Activated naive CD4-positive, alpha-beta T cell treated with anti-CD3 and anti-CD28 coated beads, Interleukin-2, amount 10 ng/mL, durations not matched to agents 7 days and 5 days (primary cell): ENCODE results near the gene TTC3.
A peak's percentile ranks its signal among the peaks of the same experiment; 100 is the strongest.

Source experiments
- CTCF ChIA-PET: fragments of 350-600 bp; sonication (Branson Sonifier 250); formaldehyde crosslinking; loops from one replicate; lab custom pipeline; 2021; ENCODE audit warnings: antibody characterized with exemption; lab: Charles Lee
- DNase-seq: peaks from one replicate; pipeline ENCODE4 v3.0.0-alpha.2; 2020
- H3K27ac Mint-ChIP-seq: one replicate; pipeline ENCODE4 v1.8.0; 2021; ENCODE audit warnings: mild to moderate bottlenecking, moderate library complexity, mixed read lengths
- H3K27me3 Mint-ChIP-seq: one replicate; pipeline ENCODE4 v1.8.0; 2021; ENCODE audit warnings: mild to moderate bottlenecking, mixed read lengths
- H3K36me3 Mint-ChIP-seq: one replicate; pipeline ENCODE4 v1.8.0; 2021; ENCODE audit warnings: mixed read lengths
- H3K4me1 Mint-ChIP-seq: one replicate; pipeline ENCODE4 v1.8.0; 2021; ENCODE audit warnings: mixed read lengths
- H3K4me3 Mint-ChIP-seq: one replicate; pipeline ENCODE4 v1.8.0; 2021; ENCODE audit warnings: mild to moderate bottlenecking, moderate library complexity, mixed read lengths
- H3K9me3 Mint-ChIP-seq: one replicate; pipeline ENCODE4 v1.8.0; 2021; ENCODE audit warnings: mixed read lengths

The TTC3 gene

DNA sequence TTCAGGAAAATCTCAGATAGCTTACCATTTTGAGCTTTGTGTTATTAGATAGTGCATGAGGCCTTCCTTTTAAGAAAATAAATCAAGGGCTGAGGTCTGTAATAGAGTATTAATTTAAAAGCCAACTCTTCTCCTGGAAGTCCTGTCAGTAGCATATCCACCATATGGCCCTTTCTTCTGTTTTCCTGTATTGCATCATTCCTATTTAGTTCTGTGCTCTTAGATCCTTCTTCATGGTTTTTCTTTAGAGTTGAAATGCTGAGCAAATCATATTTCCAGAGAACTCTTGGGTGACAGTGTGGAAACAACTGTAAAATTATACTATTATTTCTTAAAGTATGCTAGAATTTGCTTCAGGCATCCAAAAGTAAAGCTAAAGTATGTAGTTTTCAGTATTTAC lies 91.7 kb downstream of the TTC3 start:
- Mint-ChIP-seq H3K4me1 (no peaks in the 10 kb centered on the region), H3K27ac (no peak overlapping the region), H3K36me3 (peaks cover 22% of the 10 kb centered on the region), H3K4me3 (no peak overlapping the region), H3K27me3 (no peaks in the 10 kb centered on the region), H3K9me3 (no peaks in the 10 kb centered on the region)
- no peak for DNase-seq
- CTCF ChIA-PET = no interaction called here

DNA sequence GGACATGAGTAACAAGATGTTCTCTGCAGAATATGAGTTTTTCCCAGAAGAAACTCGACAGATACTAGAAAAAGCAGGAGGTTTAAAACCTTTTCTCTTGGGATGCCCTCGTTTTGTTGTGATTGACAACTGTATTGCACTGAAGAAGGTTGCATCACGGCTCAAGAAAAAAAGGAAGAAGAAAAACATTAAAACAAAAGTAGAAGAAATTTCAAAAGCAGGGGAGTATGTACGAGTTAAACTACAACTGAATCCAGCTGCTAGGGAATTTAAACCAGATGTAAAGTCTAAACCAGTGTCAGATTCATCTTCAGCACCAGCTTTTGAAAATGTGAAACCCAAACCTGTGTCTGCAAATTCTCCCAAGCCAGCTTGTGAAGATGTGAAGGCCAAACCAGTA lies 92.5 kb downstream of the TTC3 start:
- H3K27me3 Mint-ChIP-seq = no peaks in the 10 kb centered on the region
- CTCF ChIA-PET = interaction anchor here (1.1 to 1.5 kb wide), 3 partner anchors 10 to 461 kb away, joined by 3 to 4 read pairs (median 3); no protein-coding TSS in a partner anchor
- H3K27ac Mint-ChIP-seq = no peak overlapping the region
- peaks cover 21% of the 10 kb centered on the region for H3K36me3 Mint-ChIP-seq
- no peak overlapping the region for H3K4me3 Mint-ChIP-seq
- no peaks in the 10 kb centered on the region for H3K9me3 Mint-ChIP-seq
- DNase-seq = no peak
- no peaks in the 10 kb centered on the region for H3K4me1 Mint-ChIP-seq

DNA sequence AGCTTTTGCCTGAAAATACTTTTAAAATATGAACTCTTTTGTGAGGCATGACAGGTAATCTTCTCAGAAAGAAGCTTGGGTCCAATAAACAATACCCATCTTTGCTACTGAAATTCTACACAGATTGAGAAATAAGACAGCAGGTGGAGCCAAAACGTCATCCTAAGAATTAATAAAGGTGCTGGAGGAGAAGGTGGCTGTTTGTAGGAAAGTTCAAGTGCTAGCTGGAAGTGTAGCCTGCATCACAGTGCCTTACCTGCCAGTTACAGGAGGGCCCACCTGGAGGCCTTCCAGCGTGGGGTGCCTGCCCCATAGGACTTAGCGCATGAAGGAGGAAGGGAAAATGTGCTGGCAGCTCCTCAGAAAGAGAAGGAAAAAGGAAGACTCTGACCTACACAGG lies 93.7 kb downstream of the TTC3 start:
- Mint-ChIP-seq H3K27ac (no peak overlapping the region), H3K27me3 (no peaks in the 10 kb centered on the region), H3K4me1 (no peaks in the 10 kb centered on the region), H3K9me3 (no peaks in the 10 kb centered on the region), H3K4me3 (no peak overlapping the region), H3K36me3 (peaks cover 16% of the 10 kb centered on the region)
- DNase-seq = peak; percentile 32
- CTCF ChIA-PET = interaction anchor here (0.8 to 2.5 kb wide), 15 partner anchors 9 to 476 kb away, joined by 3 to 9 read pairs (median 3); no protein-coding TSS in a partner anchor

DNA sequence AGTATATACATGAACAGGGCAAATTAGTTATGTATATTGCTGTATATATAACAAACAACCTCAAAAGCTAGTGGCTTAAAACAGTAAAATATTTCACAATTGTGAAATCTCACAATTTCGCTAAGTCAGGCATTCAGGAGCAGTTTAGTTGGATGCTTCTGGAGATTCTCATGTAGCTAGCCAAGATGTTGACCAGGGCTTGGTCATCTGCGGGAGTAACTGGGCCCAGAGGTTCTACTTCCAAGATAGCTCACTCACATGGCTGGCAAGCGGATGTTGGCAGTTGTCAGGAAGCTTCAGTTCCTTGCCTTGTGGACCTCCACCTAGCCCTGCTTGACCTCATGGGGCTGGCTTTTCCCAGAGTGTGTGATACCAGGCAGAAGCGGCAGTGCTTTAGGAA lies 95.6 kb downstream of the TTC3 start:
- H3K27me3 Mint-ChIP-seq = no peaks in the 10 kb centered on the region
- no peak overlapping the region for H3K4me3 Mint-ChIP-seq
- no peaks in the 10 kb centered on the region for H3K9me3 Mint-ChIP-seq
- CTCF ChIA-PET = interaction anchor here (1.1 to 2.5 kb wide), 2 partner anchors 16 to 296 kb away, joined by 3 to 7 read pairs; no protein-coding TSS in a partner anchor
- H3K4me1 Mint-ChIP-seq = no peaks in the 10 kb centered on the region
- H3K36me3 Mint-ChIP-seq = peaks cover 26% of the 10 kb centered on the region
- DNase-seq = no peak
- H3K27ac Mint-ChIP-seq = no peak overlapping the region

GRCh38 chr21:37172646-37173045 lies 99.6 kb downstream of the TTC3 start:
- Mint-ChIP-seq H3K36me3 (peaks cover 41% of the 10 kb centered on the region), H3K4me3 (no peak overlapping the region), H3K27me3 (no peaks in the 10 kb centered on the region), H3K9me3 (no peaks in the 10 kb centered on the region), H3K4me1 (no peaks in the 10 kb centered on the region), H3K27ac (no peak overlapping the region)
- DNase-seq = no peak
- CTCF ChIA-PET = no interaction called here

- Mint-ChIP-seq H3K4me1 (no peaks in the 10 kb centered on the region), H3K9me3 (peaks cover 4% of the 10 kb centered on the region), H3K4me3 (no peak overlapping the region), H3K36me3 (peaks cover 51% of the 10 kb centered on the region), H3K27ac (no peak overlapping the region), H3K27me3 (no peaks in the 10 kb centered on the region)
- DNase-seq = no peak
- CTCF ChIA-PET = no interaction called here
Measured at GRCh38 chr21:37176716-37177115, 103.7 kb downstream of the TTC3 start.

GRCh38 chr21:37181059-37181458 lies 108.0 kb downstream of the TTC3 start:
- H3K27ac Mint-ChIP-seq = no peak overlapping the region
- CTCF ChIA-PET = interaction anchor here (0.6 kb wide), 1 partner anchor 70 kb away, joined by 3 read pairs; no protein-coding TSS in a partner anchor
- no peaks in the 10 kb centered on the region for H3K27me3 Mint-ChIP-seq
- peaks cover 4% of the 10 kb centered on the region for H3K9me3 Mint-ChIP-seq
- DNase-seq = no peak
- H3K36me3 Mint-ChIP-seq = peaks cover 43% of the 10 kb centered on the region
- no peak overlapping the region for H3K4me3 Mint-ChIP-seq
- H3K4me1 Mint-ChIP-seq = no peaks in the 10 kb centered on the region

DNA sequence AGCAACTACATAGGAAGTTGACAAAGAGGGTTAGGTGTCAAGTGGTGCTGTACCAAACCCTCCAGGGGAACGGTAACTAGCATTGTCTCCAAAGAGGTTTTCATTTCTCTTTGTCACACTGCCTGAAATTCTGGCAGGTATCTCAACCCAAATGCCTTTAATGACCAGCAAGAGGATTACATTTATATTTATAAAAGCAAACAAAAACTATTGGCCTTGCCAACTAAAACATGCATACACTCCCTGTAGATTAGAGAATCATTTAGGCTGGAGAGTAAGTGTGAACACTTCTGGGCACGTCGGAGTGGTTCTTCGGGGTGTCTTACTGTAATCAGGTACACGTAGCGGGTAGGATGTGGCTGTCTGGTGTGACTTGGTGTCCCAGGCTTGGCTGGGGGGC lies 109.2 kb downstream of the TTC3 start:
- CTCF ChIA-PET = no interaction called here
- Mint-ChIP-seq H3K4me3 (no peak overlapping the region), H3K27me3 (no peaks in the 10 kb centered on the region), H3K4me1 (no peaks in the 10 kb centered on the region), H3K9me3 (peaks cover 4% of the 10 kb centered on the region), H3K27ac (no peak overlapping the region), H3K36me3 (peaks cover 39% of the 10 kb centered on the region)
- DNase-seq = no peak

- Mint-ChIP-seq H3K27ac (peak overlapping the region; percentile 19), H3K36me3 (peaks cover 37% of the 10 kb centered on the region), H3K27me3 (no peaks in the 10 kb centered on the region), H3K9me3 (peaks cover 4% of the 10 kb centered on the region), H3K4me1 (no peaks in the 10 kb centered on the region), H3K4me3 (no peak overlapping the region)
- CTCF ChIA-PET = interaction anchor here (1.7 kb wide), 1 partner anchor 16 kb away, joined by 7 read pairs; no protein-coding TSS in a partner anchor
- no peak for DNase-seq
Measured at GRCh38 chr21:37183749-37184148, 110.7 kb downstream of the TTC3 start.

DNA sequence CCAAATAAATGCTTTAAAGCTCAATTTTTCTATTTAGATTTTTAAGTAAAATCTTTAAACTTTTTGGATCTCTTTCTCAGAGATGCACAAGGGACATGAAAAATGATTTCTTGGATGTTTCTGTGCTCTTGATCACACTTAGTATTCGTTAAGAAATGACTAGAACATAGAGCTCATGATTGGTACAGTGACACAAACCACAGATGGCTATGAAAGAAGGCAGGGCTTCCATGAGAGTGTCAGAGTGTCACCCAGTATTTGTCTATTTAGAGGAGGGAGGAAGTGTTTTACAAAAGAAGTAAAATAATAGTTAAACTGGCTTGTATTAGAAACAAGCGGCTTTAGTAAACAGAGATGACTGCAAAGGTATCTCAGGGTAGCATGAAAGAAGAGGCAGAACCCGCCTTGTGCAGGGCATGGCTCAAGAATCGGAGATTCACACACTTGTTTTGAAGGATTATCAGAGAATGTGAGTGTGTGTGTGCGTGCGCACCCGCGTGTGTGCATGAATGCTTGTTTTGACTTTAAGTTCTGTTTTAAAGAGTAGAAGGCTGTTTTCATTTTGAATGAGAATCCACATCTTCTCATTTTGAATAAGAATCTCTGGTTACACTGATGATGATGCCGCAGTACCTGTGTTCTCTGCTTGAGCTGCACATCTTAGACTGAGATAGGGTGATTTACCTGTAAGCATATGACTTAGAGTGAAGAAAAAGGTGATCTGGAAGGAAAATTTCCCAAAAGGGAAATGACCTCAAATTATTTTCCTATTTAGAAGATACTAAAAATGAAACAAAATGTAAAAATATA lies 111.9 kb downstream of the TTC3 start:
- no peaks in the 10 kb centered on the region for H3K4me1 Mint-ChIP-seq
- H3K4me3 Mint-ChIP-seq = no peak overlapping the region
- CTCF ChIA-PET = interaction anchor here (1.7 kb wide), 1 partner anchor 18 kb away, joined by 7 read pairs; no protein-coding TSS in a partner anchor
- no peak for DNase-seq
- no peaks in the 10 kb centered on the region for H3K27me3 Mint-ChIP-seq
- H3K36me3 Mint-ChIP-seq = peaks cover 35% of the 10 kb centered on the region
- peaks cover under 1% of the 10 kb centered on the region for H3K9me3 Mint-ChIP-seq
- no peak overlapping the region for H3K27ac Mint-ChIP-seq

DNA sequence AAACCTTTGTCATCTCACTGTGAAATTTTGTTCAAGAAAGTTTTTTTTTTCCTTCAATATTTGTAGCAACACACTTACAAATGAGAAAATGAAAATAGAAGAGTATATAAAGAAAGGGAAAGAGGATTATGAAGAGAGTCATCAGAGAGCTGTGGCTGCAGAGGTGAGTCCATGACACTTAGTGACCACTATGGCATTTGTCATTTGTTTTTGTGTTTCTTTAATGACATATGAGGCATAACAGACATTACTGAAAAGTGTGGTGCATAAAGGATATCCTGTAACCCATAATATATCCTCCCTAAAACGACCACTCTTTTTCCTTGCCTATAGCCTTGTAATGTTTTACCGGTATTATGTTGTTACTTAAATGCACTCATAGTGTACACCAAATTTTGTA lies 113.9 kb downstream of the TTC3 start:
- DNase-seq = no peak
- Mint-ChIP-seq H3K36me3 (peaks cover 31% of the 10 kb centered on the region), H3K9me3 (no peaks in the 10 kb centered on the region), H3K27me3 (no peaks in the 10 kb centered on the region), H3K4me3 (no peak overlapping the region), H3K4me1 (peaks cover under 1% of the 10 kb centered on the region), H3K27ac (no peak overlapping the region)
- CTCF ChIA-PET = interaction anchor here (0.6 to 0.7 kb wide), 2 partner anchors 105 to 287 kb away, joined by 3 read pairs; no protein-coding TSS in a partner anchor

- Mint-ChIP-seq H3K4me3 (no peak overlapping the region), H3K27me3 (no peaks in the 10 kb centered on the region), H3K27ac (no peak overlapping the region), H3K9me3 (no peaks in the 10 kb centered on the region), H3K36me3 (peaks cover 28% of the 10 kb centered on the region), H3K4me1 (peaks cover 2% of the 10 kb centered on the region)
- no peak for DNase-seq
- CTCF ChIA-PET = interaction anchor here (0.7 kb wide), 1 partner anchor 275 kb away, joined by 3 read pairs; no protein-coding TSS in a partner anchor
Measured at GRCh38 chr21:37188825-37189224, 115.8 kb downstream of the TTC3 start.

DNA sequence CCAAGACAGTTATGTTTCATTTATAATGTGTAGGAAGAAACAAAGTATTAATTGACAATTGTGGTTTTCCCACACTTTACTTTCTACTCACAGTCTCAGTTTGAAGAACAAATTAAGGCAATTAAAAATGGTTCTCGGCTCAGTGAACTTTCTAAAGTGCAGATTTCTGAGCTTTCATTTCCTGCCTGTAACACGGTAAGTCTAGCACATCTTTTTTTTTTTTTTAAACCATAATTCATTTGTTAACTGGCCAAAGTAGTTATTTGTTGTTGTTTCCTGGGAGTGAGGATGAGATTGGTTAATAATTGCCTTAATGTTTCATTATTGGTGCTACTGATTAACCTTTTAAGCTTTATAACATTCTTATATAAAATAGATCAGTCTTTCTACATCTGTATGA lies 119.0 kb downstream of the TTC3 start:
- H3K27me3 Mint-ChIP-seq = no peaks in the 10 kb centered on the region
- H3K27ac Mint-ChIP-seq = no peak overlapping the region
- peaks cover 2% of the 10 kb centered on the region for H3K4me1 Mint-ChIP-seq
- H3K36me3 Mint-ChIP-seq = peaks cover 37% of the 10 kb centered on the region
- CTCF ChIA-PET = no interaction called here
- no peaks in the 10 kb centered on the region for H3K9me3 Mint-ChIP-seq
- no peak overlapping the region for H3K4me3 Mint-ChIP-seq
- DNase-seq = no peak

- CTCF ChIA-PET = no interaction called here
- Mint-ChIP-seq H3K27ac (no peak overlapping the region), H3K27me3 (no peaks in the 10 kb centered on the region), H3K9me3 (no peaks in the 10 kb centered on the region), H3K4me3 (no peak overlapping the region), H3K4me1 (peaks cover 2% of the 10 kb centered on the region), H3K36me3 (peaks cover 33% of the 10 kb centered on the region)
- DNase-seq = no peak
Measured at GRCh38 chr21:37193006-37193405, 120.0 kb downstream of the TTC3 start.

DNA sequence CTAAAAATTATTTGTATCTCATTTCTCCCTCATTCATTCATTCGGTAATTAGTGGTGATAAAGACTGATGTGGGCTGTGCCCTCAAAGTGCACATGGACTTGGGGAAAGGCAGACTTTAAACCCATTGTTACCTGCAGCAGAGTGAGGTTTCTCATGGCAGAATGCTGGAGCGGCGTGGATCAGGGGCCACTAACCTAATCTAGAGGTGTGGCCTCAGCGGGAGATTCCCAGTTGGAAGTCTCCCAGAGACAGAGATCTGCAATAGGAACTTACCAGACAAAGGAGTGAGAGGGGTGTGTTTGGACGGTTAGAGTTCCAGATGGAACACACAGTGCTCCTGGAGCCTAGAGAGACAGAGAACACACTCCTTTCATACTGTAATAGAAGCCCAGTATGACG lies 120.6 kb downstream of the TTC3 start:
- CTCF ChIA-PET = no interaction called here
- Mint-ChIP-seq H3K4me1 (peaks cover 2% of the 10 kb centered on the region), H3K9me3 (no peaks in the 10 kb centered on the region), H3K4me3 (no peak overlapping the region), H3K27ac (no peak overlapping the region), H3K36me3 (peaks cover 35% of the 10 kb centered on the region), H3K27me3 (no peaks in the 10 kb centered on the region)
- no peak for DNase-seq
